Fibroblast of peridontal ligament (primary cell): ENCODE data around the gene OR5AS1.
"Not testable (repeated sequence)": the region's sequence is repeated elsewhere in the genome, so short reads cannot be mapped to it uniquely, and the experiment has no call there.

Experiments
- DNase-seq: peaks from one replicate; pipeline ENCODE4 v3.0.0-alpha.2; 2010; ENCODE audit errors: extremely low read depth

The OR5AS1 gene

DNA sequence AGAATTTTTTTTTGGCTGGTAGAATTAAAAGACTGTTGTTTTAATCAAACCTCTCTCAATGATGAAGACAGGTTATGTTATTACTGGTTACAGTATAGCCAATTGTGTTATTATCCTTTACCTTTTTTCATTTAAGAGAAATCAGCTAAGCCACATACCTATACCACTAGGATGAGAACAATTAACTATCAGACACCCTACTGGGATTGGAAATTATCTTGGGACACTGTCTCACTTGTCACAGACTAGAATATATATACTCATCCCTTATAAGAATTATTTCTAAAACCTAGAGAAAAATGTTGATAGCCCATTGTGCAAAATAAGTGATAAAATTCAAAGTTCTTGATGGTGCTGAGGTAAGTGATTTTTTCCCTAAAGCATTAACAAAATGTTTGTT is at the start of gene OR5AS1:
TSS of gene OR5AS1 (plus strand) at position 301 of the 400 bp plus-strand sequence. CDS start 2,765 bp downstream, outside the sequence.
- DNase-seq = no peak

DNA sequence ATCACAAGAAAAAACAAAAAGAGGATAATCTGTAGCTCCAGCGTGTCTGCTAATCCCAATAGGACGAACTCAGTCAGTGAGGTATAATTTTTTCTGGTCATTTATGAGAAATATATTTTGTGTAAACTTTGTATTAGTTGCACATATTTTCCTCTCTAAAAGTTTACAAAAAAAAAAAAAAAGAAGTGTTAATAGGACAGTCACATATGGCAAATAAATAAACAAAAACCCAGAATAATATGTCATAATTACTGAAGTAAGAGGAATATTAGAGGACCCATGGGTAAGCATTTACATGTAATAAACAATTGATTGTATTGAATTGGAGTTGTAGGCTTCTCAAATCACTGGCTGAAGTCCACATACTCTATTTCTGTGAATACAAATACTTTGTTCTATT is 32.9 kb upstream of the OR5AS1 start, which contains the start of gene OR5F1:
TSS of gene OR5F1 (minus strand) at position 101 of the 400 bp plus-strand sequence. CDS start at position 101, 0 bp downstream.
- no peak for DNase-seq

DNA sequence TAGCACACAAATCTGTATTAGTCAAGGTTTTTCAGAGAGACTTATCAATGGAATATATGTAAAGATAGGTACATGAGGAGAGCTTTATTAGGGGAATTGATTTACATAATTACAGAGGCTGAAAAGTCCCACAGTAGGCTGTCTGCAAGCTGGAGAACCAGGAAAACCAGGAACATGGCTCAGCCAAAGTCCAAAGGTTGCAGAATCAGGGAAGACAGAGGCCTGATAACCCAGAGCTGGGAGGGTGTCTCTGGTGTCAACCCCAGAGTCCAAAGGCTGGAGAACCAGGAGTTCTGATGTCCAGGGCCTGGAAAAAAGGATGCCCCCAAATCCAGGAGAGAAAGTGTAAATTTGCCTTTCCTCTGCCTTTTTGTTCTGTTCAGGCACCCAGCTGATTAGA is 16.7 kb upstream of the OR5AS1 start:
- DNase-seq = no peak

DNA sequence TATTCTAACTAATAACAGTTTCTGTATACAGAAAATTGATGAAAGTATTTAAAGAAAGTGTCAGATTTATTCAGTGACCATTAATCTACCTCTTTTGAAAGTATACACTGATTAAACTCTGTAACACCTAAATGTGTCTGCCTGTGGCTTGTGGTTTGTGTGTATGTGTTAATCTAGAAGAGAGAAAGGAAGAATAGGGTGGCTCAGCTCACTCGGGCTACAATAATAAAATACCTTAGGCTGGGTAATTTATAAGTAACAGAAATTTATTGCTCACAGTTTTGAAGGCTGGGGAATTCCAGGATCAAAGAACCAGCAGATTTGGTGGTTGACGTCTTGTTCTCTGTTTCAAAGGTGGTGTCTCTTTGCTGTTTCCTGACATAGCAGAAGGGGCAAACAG is 13.6 kb upstream of the OR5AS1 start:
- no peak for DNase-seq

DNA sequence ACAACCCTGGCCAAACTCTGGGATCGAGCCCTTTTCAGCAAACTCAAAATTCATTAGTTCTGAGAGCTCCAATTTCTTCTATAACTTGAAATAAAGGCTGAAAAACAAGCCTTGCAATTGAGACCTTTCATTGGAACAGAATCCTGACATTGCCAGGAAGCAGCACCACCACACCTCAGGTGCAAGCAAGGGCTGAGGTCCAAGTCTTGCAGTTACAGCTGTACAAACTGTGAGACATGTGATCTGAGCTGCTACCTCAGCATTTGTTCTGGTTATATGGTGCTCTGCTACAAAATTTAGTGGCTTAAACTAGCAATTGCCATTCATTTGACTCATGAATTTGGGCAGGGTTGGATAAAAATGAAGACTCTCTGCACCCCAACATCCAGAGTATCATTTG is 18.1 kb downstream of the OR5AS1 start:
- DNase-seq = no peak

DNA sequence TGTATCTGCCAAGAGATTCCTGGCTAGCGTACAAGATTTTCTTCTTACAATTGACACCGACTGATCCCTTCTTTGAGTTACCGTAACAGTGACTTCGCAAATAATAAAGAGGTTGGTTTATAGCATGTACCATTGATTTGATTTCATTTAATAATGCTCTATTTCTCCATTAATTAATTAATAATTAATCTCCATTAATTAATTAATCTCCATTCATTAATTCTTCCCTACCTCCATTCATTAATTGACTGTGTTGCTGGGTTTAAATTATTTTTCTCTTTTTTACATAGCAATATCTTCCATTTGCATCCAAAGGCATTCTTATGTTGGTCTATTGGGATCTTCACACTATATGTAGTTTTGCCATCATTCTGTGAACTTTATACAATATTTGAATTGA is 21.0 kb downstream of the OR5AS1 start:
- DNase-seq = no peak

DNA sequence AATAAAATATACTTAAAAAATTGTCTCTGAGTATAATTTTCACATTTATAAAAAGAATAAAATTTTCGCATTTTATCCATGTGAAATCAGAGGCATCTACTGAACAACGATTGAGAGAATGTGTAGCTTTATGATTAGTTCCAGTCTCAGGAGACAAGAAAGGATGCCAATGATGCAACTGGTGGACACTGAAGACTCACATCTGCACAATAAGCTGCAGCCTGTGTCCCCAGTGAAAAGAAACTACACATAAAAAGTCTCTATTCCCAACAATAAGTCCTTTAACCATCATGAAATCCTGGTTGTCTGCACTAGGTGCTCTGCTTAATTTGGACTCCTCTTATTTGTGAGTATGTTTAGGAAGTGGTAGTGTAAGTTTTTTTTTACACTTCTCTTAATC is 22.0 kb downstream of the OR5AS1 start:
- DNase-seq = no peak

DNA sequence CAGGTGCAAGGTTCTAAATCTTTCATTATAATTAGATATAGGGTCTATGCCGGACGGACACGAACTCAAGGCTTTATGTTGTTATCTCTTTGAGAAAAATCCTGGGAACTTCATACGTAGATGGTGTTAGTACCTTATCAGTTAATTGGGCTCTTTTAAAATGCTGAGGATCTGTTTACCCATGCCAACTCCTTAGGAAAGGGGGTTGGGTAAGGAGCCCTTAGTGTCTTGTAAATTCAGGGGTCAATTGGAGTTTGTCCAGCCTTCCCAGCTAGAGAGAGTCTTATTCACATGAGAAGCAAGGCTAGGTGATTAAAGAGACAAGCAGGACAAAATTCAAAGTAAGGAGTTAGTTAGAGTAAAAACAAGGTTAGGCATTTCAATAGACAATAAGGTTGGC is 28.9 kb downstream of the OR5AS1 start:
- not testable (repeated sequence) for DNase-seq

DNA sequence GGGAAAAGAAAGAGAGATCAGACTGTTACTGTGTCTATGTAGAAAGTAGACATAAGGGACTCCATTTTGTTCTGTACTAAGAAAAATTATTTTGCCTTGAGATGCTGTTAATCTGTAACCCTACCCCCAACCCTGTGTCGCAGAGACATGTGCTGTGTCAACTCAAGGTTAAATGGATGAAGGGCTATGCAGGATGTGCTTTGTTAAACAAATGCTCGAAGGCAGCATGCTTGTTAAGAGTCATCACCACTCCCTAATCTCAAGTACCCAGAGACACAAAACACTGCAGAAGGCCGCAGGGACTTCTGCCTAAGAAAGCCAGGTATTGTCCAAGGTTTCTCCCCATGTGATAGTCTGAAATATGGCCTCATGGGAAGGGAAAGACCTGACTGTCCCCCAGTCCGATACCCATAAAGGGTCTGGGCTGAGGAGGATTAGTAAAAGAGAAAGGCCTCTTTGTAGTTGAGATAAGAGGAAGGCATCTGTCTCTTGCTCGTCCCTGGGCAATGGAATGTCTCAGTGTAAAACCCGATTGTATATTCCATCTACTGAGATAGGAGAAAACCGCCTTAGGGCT is 30.3 kb downstream of the OR5AS1 start:
- not testable (repeated sequence) for DNase-seq

DNA sequence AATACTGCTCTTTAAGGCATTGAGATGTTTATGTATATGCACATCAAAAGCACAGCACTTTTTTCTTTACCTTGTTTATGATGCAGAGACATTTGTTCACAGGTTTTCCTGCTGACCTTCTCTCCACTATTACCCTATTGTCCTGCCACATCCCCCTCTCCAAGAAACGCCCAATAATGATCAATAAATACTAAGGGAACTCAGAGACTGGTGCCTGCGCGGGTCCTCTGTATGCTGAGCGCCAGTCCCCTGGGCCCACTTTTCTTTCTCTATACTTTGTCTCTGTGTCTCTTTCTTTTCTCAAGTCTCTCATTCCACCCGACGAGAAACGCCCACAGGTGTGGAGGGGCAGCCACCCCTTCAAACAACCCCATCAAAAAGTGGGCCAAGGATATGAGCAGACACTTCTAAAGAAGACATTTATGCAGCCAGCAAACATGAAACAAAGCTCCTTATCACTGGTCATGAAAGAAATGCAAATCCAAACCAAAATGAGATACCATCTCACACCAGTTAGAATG is 30.9 kb downstream of the OR5AS1 start:
- not testable (repeated sequence) for DNase-seq

DNA sequence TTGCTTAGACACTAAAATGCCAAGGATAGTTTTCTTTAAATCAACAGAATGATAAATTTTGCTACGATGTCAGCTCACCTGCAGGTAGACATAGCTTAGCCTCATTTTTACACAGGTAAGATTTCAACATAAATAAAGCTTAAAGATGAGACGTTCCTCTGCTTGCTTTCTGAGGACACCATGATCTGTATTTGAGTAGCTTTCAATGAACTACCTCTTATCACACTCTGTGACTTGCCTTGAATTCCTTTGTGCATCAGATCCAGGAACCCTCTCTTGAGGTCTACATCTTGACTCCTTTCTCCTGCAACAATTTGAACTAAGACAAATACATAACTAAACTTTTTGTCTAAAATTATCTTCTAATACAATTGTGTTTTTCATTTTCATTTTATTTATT is 39.5 kb downstream of the OR5AS1 start:
- no peak for DNase-seq
